OCI-LY1 (cell line): ENCODE measurements around the gene RALGPS1.

Source experiments
- H2AFZ ChIP-seq: fragments of 200-600 bp; sonication (generic), shearing (Covaris generic); 2 replicates; pipeline ENCODE4 v1.6.0; 2014; ENCODE audit warnings: antibody characterized with exemption, mild to moderate bottlenecking, low read length
- H3F3A ChIP-seq: fragments of 200-600 bp; sonication (generic), shearing (Covaris generic); 2 replicates; pipeline ENCODE4 v1.6.0; 2014; ENCODE audit warnings: mild to moderate bottlenecking, antibody characterized with exemption, low read length, moderate library complexity; ENCODE audit not compliant: insufficient read depth
- H3K27ac ChIP-seq: fragments of 200-600 bp; sonication (generic); 2 replicates; pipeline ENCODE4 v1.5.1; 2014; ENCODE audit warnings: low read length, mixed run types, mild to moderate bottlenecking, low read depth; ENCODE audit not compliant: poor library complexity, severe bottlenecking
- H3K27me3 ChIP-seq: fragments of 200-600 bp; sonication (generic); 2 replicates; pipeline ENCODE4 v1.6.0; 2014; ENCODE audit warnings: antibody characterized with exemption, mild to moderate bottlenecking, low read length, moderate library complexity; ENCODE audit not compliant: insufficient read depth
- H3K36me3 ChIP-seq: fragments of 200-600 bp; sonication (generic); 2 replicates; pipeline ENCODE4 v1.6.1; 2014; ENCODE audit warnings: mild to moderate bottlenecking, antibody characterized with exemption, low read length, moderate library complexity, mixed read lengths; ENCODE audit not compliant: insufficient read depth
- H3K4me1 ChIP-seq: fragments of 200-600 bp; sonication (generic); 2 replicates; pipeline ENCODE4 v1.5.1; 2014; ENCODE audit warnings: mild to moderate bottlenecking, low read length, moderate library complexity; ENCODE audit not compliant: insufficient read depth, severe bottlenecking
- H3K4me2 ChIP-seq: fragments of 200-600 bp; sonication (generic), shearing (Covaris generic); 2 replicates; pipeline ENCODE4 v1.6.1; 2014; ENCODE audit warnings: low read length
- H3K4me3 ChIP-seq: fragments of 200-600 bp; sonication (generic); 2 replicates; pipeline ENCODE4 v1.5.1; 2014; ENCODE audit warnings: low read length, low read depth, mild to moderate bottlenecking, mixed read lengths; ENCODE audit not compliant: poor library complexity, severe bottlenecking
- H3K79me2 ChIP-seq: fragments of 200-600 bp; shearing (Covaris generic); 2 replicates; pipeline ENCODE4 v1.6.1; 2016; ENCODE audit warnings: mixed run types, low read length, mixed read lengths; ENCODE audit not compliant: insufficient read depth
- H3K9ac ChIP-seq: fragments of 200-600 bp; sonication (generic), shearing (Covaris generic); 2 replicates; pipeline ENCODE4 v1.6.1; 2014; ENCODE audit warnings: mild to moderate bottlenecking, low read length, mixed read lengths
- H3K9me2 ChIP-seq: fragments of 200-600 bp; sonication (generic), shearing (Covaris generic); 2 replicates; pipeline ENCODE4 v1.6.1; 2014; ENCODE audit warnings: low read depth, mild to moderate bottlenecking, low read length, mixed read lengths
- H3K9me3 ChIP-seq: fragments of 200-600 bp; shearing (Covaris generic); 2 replicates; pipeline ENCODE4 v1.6.1; 2014; ENCODE audit warnings: low read length, mixed read lengths
- H4K20me1 ChIP-seq: fragments of 200-600 bp; sonication (generic), shearing (Covaris generic); 2 replicates; pipeline ENCODE4 v1.6.0; 2016; ENCODE audit warnings: mild to moderate bottlenecking, low read length; ENCODE audit not compliant: insufficient read depth
- EZH2 ChIP-seq: fragments of 200-600 bp; sonication (generic), shearing (Covaris generic); IDR thresholded peaks from 2 replicates; pipeline ENCODE4 v1.8.0; 2017; ENCODE audit warnings: borderline replicate concordance, mixed run types, mild to moderate bottlenecking, antibody characterized with exemption, low read length, moderate library complexity, mixed read lengths
- TF ChIP-seq, protein P1 (sequence below): fragments of 200-600 bp; sonication (generic), shearing (Covaris generic); IDR thresholded peaks from 2 replicates; pipeline ENCODE4 v1.5.1; 2017; ENCODE audit warnings: mild to moderate bottlenecking, antibody characterized with exemption, low read length, moderate library complexity, mixed read lengths

Gene RALGPS1

DNA sequence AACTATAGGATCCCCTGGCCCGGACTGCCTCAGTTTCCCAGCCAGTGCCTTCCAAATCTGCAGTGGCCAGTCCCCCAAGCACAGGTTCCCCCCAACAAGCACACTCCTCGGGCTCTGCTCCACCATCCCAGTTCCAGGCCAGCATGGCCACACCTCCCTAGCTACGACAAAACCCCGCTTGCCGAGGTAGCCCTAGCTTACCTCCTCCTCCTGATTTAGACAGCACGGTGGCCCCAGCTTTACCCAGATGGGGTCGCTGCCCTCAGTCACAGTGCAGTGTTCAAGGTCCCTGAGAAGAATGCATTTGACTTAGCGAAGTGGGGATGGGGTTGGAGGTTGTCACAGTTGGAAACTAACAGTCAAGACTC is 309.2 kb downstream of the RALGPS1 start:
- no peaks in the 10 kb centered on the region for H3K9me2 ChIP-seq
- peaks cover 11% of the 10 kb centered on the region for H3K4me1 ChIP-seq
- H3K9ac ChIP-seq = no peak overlapping the region
- H3K9me3 ChIP-seq = no peaks in the 10 kb centered on the region
- no peaks in the 10 kb centered on the region for H3K36me3 ChIP-seq
- no peak overlapping the region for H3K4me3 ChIP-seq
- no peak overlapping the region for H2AFZ ChIP-seq
- H3F3A ChIP-seq = no peaks in the 10 kb centered on the region
- H3K27ac ChIP-seq = no peak overlapping the region
- peak overlapping the region; percentile 81 for H3K4me2 ChIP-seq
- H4K20me1 ChIP-seq = no peaks in the 10 kb centered on the region
- no peaks in the 10 kb centered on the region for H3K79me2 ChIP-seq
- TF ChIP-seq, protein P1, sequence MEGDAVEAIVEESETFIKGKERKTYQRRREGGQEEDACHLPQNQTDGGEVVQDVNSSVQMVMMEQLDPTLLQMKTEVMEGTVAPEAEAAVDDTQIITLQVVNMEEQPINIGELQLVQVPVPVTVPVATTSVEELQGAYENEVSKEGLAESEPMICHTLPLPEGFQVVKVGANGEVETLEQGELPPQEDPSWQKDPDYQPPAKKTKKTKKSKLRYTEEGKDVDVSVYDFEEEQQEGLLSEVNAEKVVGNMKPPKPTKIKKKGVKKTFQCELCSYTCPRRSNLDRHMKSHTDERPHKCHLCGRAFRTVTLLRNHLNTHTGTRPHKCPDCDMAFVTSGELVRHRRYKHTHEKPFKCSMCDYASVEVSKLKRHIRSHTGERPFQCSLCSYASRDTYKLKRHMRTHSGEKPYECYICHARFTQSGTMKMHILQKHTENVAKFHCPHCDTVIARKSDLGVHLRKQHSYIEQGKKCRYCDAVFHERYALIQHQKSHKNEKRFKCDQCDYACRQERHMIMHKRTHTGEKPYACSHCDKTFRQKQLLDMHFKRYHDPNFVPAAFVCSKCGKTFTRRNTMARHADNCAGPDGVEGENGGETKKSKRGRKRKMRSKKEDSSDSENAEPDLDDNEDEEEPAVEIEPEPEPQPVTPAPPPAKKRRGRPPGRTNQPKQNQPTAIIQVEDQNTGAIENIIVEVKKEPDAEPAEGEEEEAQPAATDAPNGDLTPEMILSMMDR = peak; percentile 24; the same call in 1 of the 2 replicates
- no peak for TF ChIP-seq EZH2
- no peaks in the 10 kb centered on the region for H3K27me3 ChIP-seq

DNA sequence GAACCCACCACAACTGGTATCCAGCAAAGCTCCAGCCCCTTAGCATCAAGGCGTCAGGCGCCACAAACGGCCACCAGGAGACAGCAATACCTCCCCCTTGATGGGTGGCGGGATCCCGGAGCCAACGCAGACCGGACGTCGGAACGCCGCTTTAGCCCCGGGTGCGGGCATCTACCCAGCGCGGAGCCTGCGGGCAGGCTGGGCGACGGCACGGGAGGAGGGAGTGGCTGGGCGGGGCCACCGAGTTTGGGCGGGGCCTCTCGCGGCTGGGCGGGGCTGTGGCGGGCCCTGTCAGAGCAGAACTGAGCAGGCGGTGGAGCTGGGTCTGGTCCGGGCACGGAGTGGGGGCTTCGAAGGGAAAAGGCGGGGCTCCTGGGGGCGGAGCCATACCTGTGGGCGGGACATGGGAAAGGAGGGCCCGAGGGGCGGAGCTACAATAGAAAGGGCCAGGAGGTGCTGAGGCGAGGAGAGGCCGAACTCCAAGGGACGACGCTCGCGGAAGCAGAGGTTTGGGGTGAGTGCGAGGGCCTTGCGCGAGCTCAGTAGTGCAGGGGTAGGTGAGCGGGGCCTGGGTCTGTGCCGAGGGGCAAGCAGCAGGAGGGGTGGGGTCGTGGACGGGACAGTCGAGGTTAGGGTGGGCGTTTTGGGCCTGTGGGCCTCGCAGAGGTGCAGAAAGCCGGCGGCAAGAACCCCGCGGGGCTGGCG is 309.7 kb downstream of the RALGPS1 start:
- H3K9me2 ChIP-seq = no peaks in the 10 kb centered on the region
- H4K20me1 ChIP-seq = no peaks in the 10 kb centered on the region
- peak overlapping the region; percentile 81 for H3K4me2 ChIP-seq
- H3K4me3 ChIP-seq = peak overlapping the region; percentile 66
- H3K4me1 ChIP-seq = peaks cover 11% of the 10 kb centered on the region
- H2AFZ ChIP-seq = no peak overlapping the region
- H3K27ac ChIP-seq = no peak overlapping the region
- H3K79me2 ChIP-seq = no peaks in the 10 kb centered on the region
- no peaks in the 10 kb centered on the region for H3F3A ChIP-seq
- H3K9me3 ChIP-seq = no peaks in the 10 kb centered on the region
- H3K27me3 ChIP-seq = no peaks in the 10 kb centered on the region
- no peaks in the 10 kb centered on the region for H3K36me3 ChIP-seq
- TF ChIP-seq, protein P1 = no peak
- TF ChIP-seq EZH2 = no peak
- H3K9ac ChIP-seq = peak overlapping the region; percentile 42; the same call in 1 of the 2 replicates

DNA sequence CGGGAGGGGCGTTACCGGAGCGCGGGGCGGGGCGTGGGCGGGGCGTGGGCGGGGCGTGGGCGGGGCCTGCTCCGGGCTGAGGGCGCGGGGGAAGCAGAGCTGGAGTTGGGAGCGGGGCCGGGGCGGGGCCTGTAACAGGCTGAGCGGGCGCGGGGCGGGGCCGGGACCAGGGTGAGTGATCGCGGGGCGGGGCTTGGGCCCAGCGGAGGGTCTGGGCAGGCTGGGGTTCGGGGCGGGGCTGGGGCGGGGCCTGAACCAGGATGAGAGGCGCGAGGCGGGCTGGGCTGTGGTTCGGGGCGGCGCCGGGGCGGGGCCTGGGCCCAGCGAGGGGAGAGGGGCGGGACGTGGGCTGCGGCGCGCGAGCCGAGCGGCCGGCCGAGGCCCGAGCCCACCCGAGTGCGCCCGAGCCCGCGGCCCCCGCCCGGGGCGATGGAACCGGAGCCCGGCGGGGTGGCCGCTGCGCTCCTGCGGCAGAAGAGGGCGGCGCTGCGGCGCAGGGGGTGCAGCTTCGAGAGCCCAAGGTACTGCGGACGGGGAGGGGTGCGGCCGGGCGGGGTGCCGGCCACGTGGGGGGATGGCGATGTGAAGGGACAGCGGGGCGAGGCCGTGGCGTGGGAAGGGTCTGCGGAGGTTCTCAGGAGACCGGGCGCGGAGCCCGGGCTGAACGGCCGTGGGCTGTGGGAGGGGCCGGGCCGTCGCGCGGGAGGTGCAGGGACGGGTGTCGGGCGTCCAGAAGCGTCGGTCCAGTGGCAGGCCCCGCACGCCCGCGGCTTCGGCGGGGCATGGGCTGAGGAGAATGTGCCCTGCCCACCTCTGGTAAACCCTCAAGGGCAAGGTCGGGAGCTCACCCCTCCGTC is 310.5 kb downstream of the RALGPS1 start:
- no peaks in the 10 kb centered on the region for H4K20me1 ChIP-seq
- H3K4me2 ChIP-seq = peak overlapping the region; percentile 89
- no peak overlapping the region for H3K27ac ChIP-seq
- peak overlapping the region; percentile 49 for H3K9ac ChIP-seq
- H3K79me2 ChIP-seq = no peaks in the 10 kb centered on the region
- no peaks in the 10 kb centered on the region for H3K27me3 ChIP-seq
- no peaks in the 10 kb centered on the region for H3F3A ChIP-seq
- TF ChIP-seq EZH2 = no peak
- TF ChIP-seq, protein P1 = no peak
- no peaks in the 10 kb centered on the region for H3K36me3 ChIP-seq
- H2AFZ ChIP-seq = no peak overlapping the region
- peaks cover 11% of the 10 kb centered on the region for H3K4me1 ChIP-seq
- no peaks in the 10 kb centered on the region for H3K9me2 ChIP-seq
- no peaks in the 10 kb centered on the region for H3K9me3 ChIP-seq
- peak overlapping the region; percentile 78 for H3K4me3 ChIP-seq
